H1 (cell line): Measurements from ENCODE around the gene MASTL. TPM values are rescaled to one million over a fixed set of nuclear protein-coding genes. Genes with fewer than 3 reads are reported as not detected.
A peak's percentile ranks its signal among the peaks of the same experiment; 100 is the strongest.
"Not testable (repeated sequence)": the region's sequence is repeated elsewhere in the genome, so short reads cannot be mapped to it uniquely, and the experiment has no call there.

ENCODE experiments used
- CTCF ChIA-PET: fragments of 300-600 bp; sonication (Branson Sonifier 250); formaldehyde crosslinking; loops from one replicate; lab custom pipeline; 2021; ENCODE audit not compliant: partially characterized antibody; lab: Charles Lee
- POLR2A ChIA-PET: fragments of 300-600 bp; sonication (Branson Sonifier 250); formaldehyde crosslinking; loops from one replicate; lab custom pipeline; 2021; ENCODE audit warnings: inconsistent platforms; ENCODE audit not compliant: partially characterized antibody; lab: Charles Lee
- DNase-seq, 2 experiments: peaks; one replicate each; pipeline versions ENCODE4 v3.0.0 to v3.0.0-alpha.2; 2010 to 2022; ENCODE audit warnings: low spot score in 2 of 2, low read depth in 1 of 2, mixed read lengths in 1 of 2
- FAIRE-seq: peaks from 2 replicates; lab custom pipeline; 2011; peaks lifted over from hg19 to GRCh38; lab: Jason Lieb, UNC
- H2AFZ ChIP-seq: 2 replicates; pipeline ENCODE4 v1.8.1; 2012; ENCODE audit warnings: low read length, inconsistent platforms
- H2AK5ac ChIP-seq: 2 replicates; pipeline ENCODE4 v1.6.1; 2013; ENCODE audit warnings: low read depth, low read length
- H2BK120ac ChIP-seq: replicated peaks from 2 replicates; pipeline ENCODE3; 2013; ENCODE audit warnings: low read depth, low read length, inconsistent platforms
- H2BK12ac ChIP-seq: 2 replicates; pipeline ENCODE4 v1.6.1; 2013; ENCODE audit warnings: low read depth, low read length
- H2BK15ac ChIP-seq: 2 replicates; pipeline ENCODE4 v1.6.1; 2013; ENCODE audit warnings: low read length
- H2BK20ac ChIP-seq: 2 replicates; pipeline ENCODE4 v1.6.1; 2013; ENCODE audit warnings: low read length
- H2BK5ac ChIP-seq: 2 replicates; pipeline ENCODE4 v1.6.1; 2013; ENCODE audit warnings: low read depth, low read length
- H3K14ac ChIP-seq: 2 replicates; pipeline ENCODE4 v1.6.1; 2013; ENCODE audit warnings: inconsistent platforms; ENCODE audit not compliant: insufficient read length
- H3K18ac ChIP-seq: 2 replicates; pipeline ENCODE4 v1.6.1; 2013; ENCODE audit warnings: low read length; ENCODE audit errors: extremely low read depth
- H3K23ac ChIP-seq: 2 replicates; pipeline ENCODE4 v1.6.1; 2013; ENCODE audit warnings: inconsistent platforms; ENCODE audit not compliant: insufficient read length
- H3K23me2 ChIP-seq: 2 replicates; pipeline ENCODE4 v1.6.1; 2013; ENCODE audit warnings: low read depth, low read length
- H3K27ac ChIP-seq: 2 replicates; pipeline ENCODE4 v1.6.1; 2011; ENCODE audit warnings: low read depth, low read length, inconsistent platforms
- H3K27me3 ChIP-seq, 4 experiments: replicated peaks in 1 of 4; 1 replicate in 1 of 4; 2 replicates in 3 of 4; pipeline versions ENCODE4 v1.6.1 to v1.8.1; 2011 to 2013; ENCODE audit warnings: low read length in 3 of 4, mild to moderate bottlenecking in 3 of 4, inconsistent platforms in 2 of 4, mixed read lengths in 2 of 4, moderate library complexity in 1 of 4; ENCODE audit not compliant: control insufficient read depth in 3 of 4, insufficient read depth in 3 of 4; ENCODE audit errors: extremely low read depth in 1 of 4
- H3K36me3 ChIP-seq, 4 experiments: 2 replicates each; pipeline versions ENCODE4 v1.6.1 to v1.8.1; 2011 to 2013; ENCODE audit warnings: mild to moderate bottlenecking in 4 of 4, low read length in 3 of 4, moderate library complexity in 2 of 4, control low read depth in 1 of 4, inconsistent platforms in 1 of 4; ENCODE audit not compliant: insufficient read depth in 4 of 4, control insufficient read depth in 2 of 4
- H3K4ac ChIP-seq: replicated peaks from 2 replicates; pipeline ENCODE3; 2013; ENCODE audit warnings: low read length, low read depth, mixed read lengths, inconsistent platforms; ENCODE audit not compliant: insufficient read length
- H3K4me1 ChIP-seq, 4 experiments: replicated peaks in 1 of 4; 1 replicate in 1 of 4; 2 replicates in 3 of 4; pipeline versions ENCODE4 v1.6.1 to v1.8.1; 2011 to 2013; ENCODE audit warnings: low read length in 3 of 4, inconsistent platforms in 2 of 4, mixed read lengths in 1 of 4; ENCODE audit not compliant: insufficient read depth in 4 of 4, control insufficient read depth in 3 of 4
- H3K4me2 ChIP-seq, 2 experiments: 2 replicates each; pipeline versions ENCODE4 v1.6.1 to v1.8.1; 2011 to 2013; ENCODE audit warnings: low read depth in 2 of 2, low read length in 2 of 2, control low read depth in 1 of 2, inconsistent platforms in 1 of 2, mild to moderate bottlenecking in 1 of 2; ENCODE audit not compliant: insufficient read depth in 1 of 2
- H3K4me3 ChIP-seq, 4 experiments: fragments of 200-600, 300-600 bp in 1 of 4; sonication (generic), shearing (Covaris generic), sonication (Bioruptor Twin) in 1 of 4; 2 replicates each; pipeline versions ENCODE4 v1.5.1 to v1.8.1; 2011 to 2016; ENCODE audit warnings: low read length in 4 of 4, low read depth in 3 of 4, control low read depth in 2 of 4, inconsistent platforms in 2 of 4, mild to moderate bottlenecking in 2 of 4, mixed read lengths in 1 of 4, moderate library complexity in 1 of 4; ENCODE audit not compliant: insufficient read depth in 2 of 4; ENCODE audit errors: extremely low read depth in 1 of 4
- H3K56ac ChIP-seq: replicated peaks from 2 replicates; pipeline ENCODE3; 2013; ENCODE audit warnings: low read depth, mild to moderate bottlenecking, mixed read lengths, low read length, inconsistent platforms; ENCODE audit not compliant: insufficient read length
- H3K79me1 ChIP-seq: 2 replicates; pipeline ENCODE4 v1.6.1; 2013; ENCODE audit warnings: low read depth, low read length, control low read depth
- H3K79me2 ChIP-seq, 2 experiments: 2 replicates each; pipeline versions ENCODE4 v1.6.1 to v1.8.1; 2012 to 2013; ENCODE audit warnings: low read length in 2 of 2, mild to moderate bottlenecking in 2 of 2, inconsistent platforms in 1 of 2; ENCODE audit not compliant: insufficient read depth in 2 of 2, control insufficient read depth in 1 of 2
- H3K9ac ChIP-seq, 4 experiments: replicated peaks in 1 of 4; 1 replicate in 1 of 4; 2 replicates in 3 of 4; pipeline versions ENCODE4 v1.6.1 to v1.8.1; 2011 to 2013; ENCODE audit warnings: low read depth in 3 of 4, low read length in 3 of 4, control low read depth in 2 of 4, mild to moderate bottlenecking in 2 of 4, moderate library complexity in 2 of 4, inconsistent platforms in 1 of 4; ENCODE audit errors: extremely low read depth in 1 of 4
- H3K9me3 ChIP-seq, 2 experiments: 2 replicates each; pipeline versions ENCODE4 v1.6.1 to v1.8.1; 2012 to 2013; ENCODE audit warnings: mild to moderate bottlenecking in 2 of 2, moderate library complexity in 2 of 2, control low read depth in 1 of 2, inconsistent platforms in 1 of 2, low read depth in 1 of 2, low read length in 1 of 2, mixed read lengths in 1 of 2; ENCODE audit not compliant: insufficient read depth in 2 of 2
- H4K20me1 ChIP-seq, 2 experiments: replicated peaks in 1 of 2; 2 replicates each; pipeline versions ENCODE3 to v1.8.1; 2011 to 2013; ENCODE audit warnings: inconsistent platforms in 2 of 2, low read length in 2 of 2, mild to moderate bottlenecking in 1 of 2; ENCODE audit not compliant: insufficient read depth in 2 of 2, control insufficient read depth in 1 of 2
- H4K5ac ChIP-seq: 2 replicates; pipeline ENCODE4 v1.6.1; 2013; ENCODE audit warnings: low read length, low read depth, mixed read lengths, inconsistent platforms; ENCODE audit not compliant: insufficient read length
- H4K8ac ChIP-seq: 2 replicates; pipeline ENCODE4 v1.8.0; 2013; ENCODE audit warnings: mild to moderate bottlenecking, moderate library complexity, low read length, inconsistent platforms; ENCODE audit not compliant: insufficient read depth; ENCODE audit errors: extremely low read depth
- H4K91ac ChIP-seq: replicated peaks from 2 replicates; pipeline ENCODE3; 2013; ENCODE audit warnings: low read length, mixed read lengths, inconsistent platforms; ENCODE audit not compliant: insufficient read length
- WGBS, 2 experiments: shearing (Covaris generic) in 1 of 2; methylation state at CpG; one replicate each; pipeline versions ENCODE4 v1.1.6 to v1.1.7; 2013 to 2015; ENCODE audit warnings: low lambda C conversion rate in 2 of 2, mixed read lengths in 2 of 2, inconsistent platforms in 1 of 2, low coverage in 1 of 2, missing lambda C conversion rate in 1 of 2; ENCODE audit not compliant: insufficient replicate concordance in 2 of 2, insufficient coverage in 1 of 2, insufficient read length in 1 of 2; ENCODE audit errors: extremely low coverage in 1 of 2, missing lambda C conversion rate in 1 of 2; 5-methylcytosine and 5-hydroxymethylcytosine counted together
- polyA plus RNA-seq, 7 experiments: library from polyadenylated mRNA; depleted of rRNA in 3 of 7; stranded (reverse) in 5 of 7; unstranded in 2 of 7; fragments of >200 nt in 5 of 7; fragments of 200-250 nt in 2 of 7; gene quantifications; 1 replicate in 5 of 7; 2 replicates in 1 of 7; 4 replicates in 1 of 7; pipeline versions ENCODE4 v1.2.1 to v1.2.3, GENCODE V29; 2011 to 2013; ENCODE audit warnings: missing spikeins in 2 of 7, mixed read lengths in 2 of 7
- total RNA-seq: library from RNA; stranded (reverse); fragmentation: NEBNext Ultra II Directional; extraction: Animal tissue kit (Norgen Biotek cat#: 25700); gene quantifications from 2 replicates; pipeline ENCODE4 v1.2.1, GENCODE V29; 2021

The MASTL gene
- total and polyA plus RNA-seq, 2 of the 8 experiments (the other 6 are each of a cell fraction or from before 2014, with no cell fraction given) = 14.9 to 42.5 TPM

DNA sequence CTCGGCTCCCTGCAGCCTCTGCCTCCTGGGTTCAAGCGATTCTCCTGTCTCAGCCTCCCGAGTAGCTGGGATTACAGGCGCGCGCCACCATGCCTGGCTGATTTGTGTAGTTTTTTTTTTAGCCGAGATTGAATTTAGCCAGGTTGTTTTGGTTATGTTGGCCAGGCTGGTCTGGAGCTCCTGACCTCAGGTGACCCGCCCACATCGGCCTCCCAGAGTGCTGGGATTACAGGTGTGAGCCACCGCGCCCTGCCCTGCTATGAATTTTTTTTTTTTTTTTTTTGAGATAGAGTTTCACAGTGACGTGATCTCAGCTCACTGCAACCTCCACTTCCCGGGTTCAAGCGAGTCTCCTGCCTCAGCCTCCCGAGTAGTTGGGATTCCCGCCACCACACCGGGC, 1.4 kb downstream of the MASTL start:
- H3K14ac ChIP-seq, H3K27me3 ChIP-seq, DNase-seq, H3K23ac ChIP-seq, H2BK12ac ChIP-seq, H4K5ac ChIP-seq, H2BK5ac ChIP-seq, H3K4me1 ChIP-seq, H2AK5ac ChIP-seq, H3K18ac ChIP-seq, H2BK15ac ChIP-seq, H3K56ac ChIP-seq, H3K4ac ChIP-seq, FAIRE-seq, H2BK120ac ChIP-seq, H3K9me3 ChIP-seq, H4K8ac ChIP-seq, H2BK20ac ChIP-seq, H2AFZ ChIP-seq, H3K9ac ChIP-seq, H3K79me1 ChIP-seq, H3K23me2 ChIP-seq, H4K91ac ChIP-seq, H4K20me1 ChIP-seq: not testable (repeated sequence)
- Histone ChIP-seq H3K27ac (0 out of 2 replicates have a peak overlapping the region, but pooled peaks have one; percentile 1), H3K4me2 (peak overlapping the region; percentile 91 to 98), H3K79me2 (peaks cover 30 to 63% of the 10 kb centered on the region in 2 experiments), H3K4me3 (peak overlapping the region; percentile 95 to 100 (median 98)), H3K36me3 (peaks cover 12 to 45% (median 29%) of the 10 kb centered on the region in 4 experiments)
- CTCF ChIA-PET = interaction anchor here (0.6 to 1.2 kb wide), 2 partner anchors 55 to 207 kb away, joined by 3 to 4 read pairs; no protein-coding TSS in a partner anchor
- POLR2A ChIA-PET = interaction anchor here (0.9 to 4.9 kb wide), 4 partner anchors 10 to 31 kb away, joined by 3 to 48 read pairs (median 4); no protein-coding TSS in a partner anchor
- 81% methylated on average over 14 of the region's 17 CpGs; no CpG with 5 or more reads in 1 of the 2 experiments for WGBS, 2 experiments
